GM21737 (cell line): ENCODE data around the gene CHTF18.
"Not testable (repeated sequence)": the region's sequence is repeated elsewhere in the genome, so short reads cannot be mapped to it uniquely, and the experiment has no call there.

ENCODE experiments used
- ATAC-seq: cut with Tn5 transposase; IDR thresholded peaks from one replicate; pipeline ENCODE4 v1.9.1; 2021; ENCODE audit warnings: mild to moderate bottlenecking, moderate library complexity; ENCODE audit not compliant: unreplicated experiment

CHTF18 gene

DNA sequence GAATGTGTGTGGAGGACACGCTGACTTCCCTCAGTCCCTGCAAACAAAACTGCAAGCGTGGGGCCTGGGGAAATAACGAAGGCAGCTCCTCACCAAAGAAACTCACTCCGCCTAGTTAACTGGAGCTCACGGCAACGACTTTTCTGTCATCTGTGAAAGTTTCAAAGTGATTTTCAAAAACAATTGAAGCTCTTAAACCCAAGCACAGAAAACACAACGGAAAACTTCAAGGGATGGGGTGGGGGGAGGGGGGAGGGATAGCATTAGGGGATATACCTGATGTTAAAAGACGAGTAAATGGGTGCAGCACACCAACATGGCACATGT is 15.3 kb downstream of the CHTF18 start:
- no peak for ATAC-seq

- ATAC-seq = no peak
These were observed 16.0 kb downstream of the CHTF18 start for GRCh38 chr16:804193-805048.

GRCh38 chr16:805474-805873 is 17.1 kb downstream of the CHTF18 start:
- no peak for ATAC-seq

GRCh38 chr16:807347-808084 is 19.1 kb downstream of the CHTF18 start:
- peak; percentile 85 for ATAC-seq

GRCh38 chr16:808085-808386 is 19.6 kb downstream of the CHTF18 start:
- ATAC-seq = no peak

GRCh38 chr16:813204-813915 is 24.9 kb downstream of the CHTF18 start:
- no peak for ATAC-seq

DNA sequence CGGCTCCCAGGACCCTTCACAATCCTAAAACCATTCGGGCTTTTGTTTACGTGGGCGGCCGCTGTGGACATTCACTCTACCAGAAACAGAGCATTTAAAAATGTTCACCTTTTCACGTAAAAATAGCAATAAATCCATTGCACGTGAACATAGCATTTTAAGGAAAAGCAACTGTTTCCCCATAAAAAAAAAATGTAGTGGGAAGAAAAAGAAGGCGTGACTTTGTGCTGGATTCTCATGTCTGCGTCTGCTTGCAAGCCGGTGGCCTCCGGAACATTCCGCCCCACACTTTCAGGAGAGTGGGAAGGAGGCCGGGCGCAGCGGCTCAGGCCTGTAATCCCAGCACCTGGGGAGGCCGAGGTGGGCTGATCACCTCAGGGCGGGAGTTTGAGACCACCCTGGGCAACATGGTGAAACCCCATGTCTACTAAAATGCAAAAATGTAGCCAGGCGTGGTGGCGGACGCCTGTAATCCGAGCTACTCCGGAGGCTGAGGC is 25.5 kb downstream of the CHTF18 start:
- ATAC-seq = no peak

GRCh38 chr16:814974-815373 is 26.6 kb downstream of the CHTF18 start:
- no peak for ATAC-seq

- ATAC-seq = no peak
These were observed 27.4 kb downstream of the CHTF18 start for GRCh38 chr16:815861-816260.

DNA sequence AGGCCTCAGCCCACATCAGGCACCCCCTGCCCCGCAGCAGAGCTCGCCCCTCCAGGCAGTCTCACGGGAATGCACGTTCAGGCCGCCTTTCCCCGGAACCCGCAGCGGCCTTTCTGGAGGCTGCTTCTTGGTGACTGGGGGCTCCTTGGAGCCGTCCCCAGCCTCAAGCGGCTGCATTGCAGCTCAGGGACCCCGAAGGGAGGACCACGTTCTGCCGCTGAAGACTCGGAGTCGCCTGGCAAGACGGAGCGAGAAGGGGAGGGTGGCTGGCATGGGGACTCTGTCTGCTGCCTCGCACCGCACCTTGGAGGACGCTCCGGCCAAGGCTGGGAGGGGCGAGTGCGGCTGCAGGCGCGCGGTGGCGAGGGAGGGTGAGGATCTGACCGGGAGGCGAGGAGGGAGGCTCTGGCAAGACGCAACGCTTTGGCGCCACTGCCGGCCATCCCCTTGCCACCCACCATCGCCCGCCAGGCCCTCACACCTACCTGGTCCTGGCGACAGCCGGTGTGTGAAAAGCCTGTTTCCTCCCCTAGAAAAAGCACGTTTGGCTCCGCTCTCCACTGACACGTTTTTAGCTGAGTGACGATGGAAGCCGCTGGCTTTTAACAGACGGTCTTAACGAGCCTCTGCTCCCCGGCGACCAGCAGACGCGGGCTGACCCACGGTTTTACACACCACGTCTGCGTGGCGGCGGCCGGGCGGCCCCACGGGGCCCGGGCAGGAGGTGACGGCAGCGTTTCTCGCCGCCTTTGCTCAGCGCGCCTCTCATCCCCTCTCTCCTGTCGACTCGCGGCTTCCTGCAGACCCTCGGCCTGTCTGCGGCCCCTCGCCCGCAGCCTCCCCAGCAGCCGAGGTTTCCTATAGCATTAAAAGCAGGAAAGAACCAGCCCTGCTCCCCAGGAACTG is 28.8 kb downstream of the CHTF18 start:
- ATAC-seq = no peak

DNA sequence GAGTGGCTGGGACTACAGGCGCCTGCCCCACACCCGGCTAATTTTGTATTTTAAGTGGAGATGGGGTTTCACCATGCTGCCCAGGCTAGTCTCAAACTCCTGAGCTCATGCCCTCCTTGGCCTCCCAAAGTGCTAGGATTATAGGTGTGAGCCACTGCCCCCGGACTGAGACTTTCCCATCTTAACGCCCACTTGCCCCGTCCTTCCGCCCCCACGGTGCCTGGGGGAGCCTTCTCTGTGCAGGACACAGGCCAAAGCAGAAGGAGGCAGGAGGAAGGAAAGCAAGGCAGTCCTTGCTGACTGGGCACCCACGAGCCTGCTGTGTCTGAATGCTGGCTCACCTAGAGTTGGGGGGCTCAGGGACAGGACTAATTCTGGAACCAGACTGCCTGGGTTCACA is 29.7 kb downstream of the CHTF18 start:
- no peak for ATAC-seq

DNA sequence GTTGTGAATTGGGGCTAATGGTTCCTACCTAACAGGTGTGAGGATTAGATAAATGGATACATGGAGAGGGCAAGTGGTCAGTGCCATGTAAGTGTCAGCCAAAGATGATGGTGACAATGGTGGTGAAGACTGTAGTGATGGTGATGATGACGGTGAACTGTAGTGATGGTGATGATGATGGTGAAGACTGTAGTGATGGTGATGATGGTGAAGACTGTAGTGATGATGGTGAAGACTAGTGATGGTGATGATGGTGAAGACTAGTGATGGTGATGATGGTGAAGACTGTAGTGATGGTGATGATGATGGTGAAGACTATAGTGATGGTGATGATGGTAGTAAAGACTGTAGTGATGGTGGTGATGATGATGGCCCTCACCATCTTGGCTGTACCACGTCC is 30.2 kb downstream of the CHTF18 start:
- ATAC-seq = no peak

DNA sequence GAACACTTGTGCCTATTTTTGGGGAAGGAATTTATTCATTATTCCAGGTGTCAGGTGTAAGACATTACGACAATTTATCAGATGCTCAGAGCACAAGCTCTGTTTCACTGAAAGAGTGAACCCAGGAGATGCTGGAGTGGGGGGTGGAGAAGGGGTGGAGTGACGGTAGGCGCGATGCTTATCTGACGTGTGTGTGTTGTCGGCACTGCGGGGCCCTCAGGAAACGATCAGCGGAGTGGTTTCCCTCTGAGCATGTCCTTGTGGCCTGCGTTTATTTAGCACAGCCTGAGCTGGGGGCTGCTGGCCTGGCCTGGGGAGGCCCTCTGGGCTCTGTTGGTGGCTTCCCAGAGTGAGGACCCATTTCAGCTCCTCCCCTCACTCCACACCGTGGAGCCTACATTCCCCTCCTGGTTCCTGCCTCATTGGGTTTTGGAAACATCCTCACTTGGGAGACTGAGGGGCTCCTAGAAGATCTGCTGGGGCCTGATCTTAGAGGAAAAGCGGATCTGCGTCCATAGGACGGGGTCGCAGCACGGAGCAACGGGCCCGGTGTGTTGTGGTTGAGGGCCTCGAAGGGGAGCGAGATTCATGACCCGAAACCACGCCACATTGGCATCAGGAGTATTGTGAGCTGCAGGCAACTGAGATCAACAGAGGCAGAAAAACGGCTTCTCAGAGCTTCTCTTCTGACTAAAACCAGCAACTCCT is 31.1 kb downstream of the CHTF18 start:
- ATAC-seq = no peak

GRCh38 chr16:820044-820408 is 31.6 kb downstream of the CHTF18 start:
- ATAC-seq = not testable (repeated sequence)

DNA sequence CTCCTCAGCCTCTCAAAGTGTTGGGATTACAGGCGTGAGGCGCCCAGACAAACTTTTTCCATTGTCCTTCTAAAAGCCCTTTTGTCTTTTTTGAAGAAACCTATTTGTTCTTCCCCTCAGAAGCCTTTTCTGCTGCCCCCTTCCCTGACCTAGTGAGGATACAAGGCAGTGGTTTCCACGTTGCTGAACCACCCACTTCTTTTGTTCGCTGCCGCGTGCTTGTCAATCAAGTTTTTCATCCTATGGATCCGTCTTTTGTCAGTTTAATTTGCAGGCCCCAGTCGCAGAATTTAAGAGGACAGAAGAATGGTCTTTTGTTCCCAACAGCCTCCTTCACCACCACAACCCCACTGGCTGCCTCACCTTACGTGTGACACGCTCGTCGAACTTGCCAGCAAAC is 32.3 kb downstream of the CHTF18 start:
- ATAC-seq = no peak

DNA sequence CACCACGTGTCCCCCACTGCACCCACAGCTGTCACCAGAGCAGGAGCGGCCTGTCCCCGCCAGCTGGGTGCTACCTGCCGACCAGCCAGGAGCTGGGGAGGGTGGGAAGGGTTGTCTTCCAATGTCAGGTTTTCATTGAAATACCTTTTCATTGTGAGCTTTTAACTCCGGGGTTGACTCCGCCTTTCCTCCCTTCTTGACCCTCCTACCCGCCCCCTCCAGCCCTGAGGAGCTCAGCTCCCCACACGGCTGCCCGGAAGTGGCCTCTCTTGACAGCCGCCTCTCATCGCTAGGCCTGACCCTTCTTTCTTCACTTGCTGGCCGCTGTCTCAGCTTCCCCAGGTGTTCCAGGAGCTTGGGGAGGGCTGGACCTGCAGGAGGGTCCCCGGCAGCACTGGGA is 33.3 kb downstream of the CHTF18 start:
- ATAC-seq = no peak

GRCh38 chr16:822174-822908 is 33.9 kb downstream of the CHTF18 start:
- no peak for ATAC-seq

DNA sequence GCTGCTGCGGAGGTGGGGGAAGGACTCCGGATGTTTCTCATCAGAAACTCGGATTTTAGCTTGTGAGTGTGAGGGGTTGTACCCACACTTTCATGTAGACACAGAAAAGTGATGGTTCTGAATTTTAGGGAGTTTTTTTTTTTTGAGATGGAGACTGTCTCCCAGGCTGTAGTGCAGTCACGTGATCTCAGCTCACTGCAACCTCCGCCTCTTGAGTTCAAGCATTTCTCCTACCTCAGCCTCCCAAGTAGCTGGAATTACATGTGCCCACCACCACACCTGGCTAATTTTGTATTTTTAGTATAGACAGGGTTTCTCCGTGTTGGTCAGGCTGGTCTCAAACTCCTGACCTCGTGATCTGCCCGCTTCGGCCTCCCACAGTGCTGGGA is 34.5 kb downstream of the CHTF18 start:
- ATAC-seq = no peak

DNA sequence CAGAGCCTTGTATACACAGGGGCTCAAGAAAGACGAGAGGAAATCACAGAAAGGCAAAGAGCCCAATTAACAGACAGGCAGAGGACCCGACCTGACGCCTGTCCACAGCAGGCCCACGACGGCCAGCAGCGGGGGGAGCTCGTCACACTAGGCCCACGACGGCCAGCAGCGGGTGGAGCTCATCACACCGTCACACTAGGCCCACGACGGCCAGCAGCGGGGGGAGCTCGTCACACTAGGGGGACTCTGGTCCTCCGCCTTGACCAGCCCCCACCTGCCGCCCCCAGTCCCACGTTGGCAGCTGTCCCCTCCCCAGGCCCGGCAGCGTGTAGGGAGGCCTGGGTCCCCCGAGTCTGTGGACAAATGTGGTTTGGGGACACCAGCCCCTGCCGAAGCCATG is 35.8 kb downstream of the CHTF18 start:
- no peak for ATAC-seq

DNA sequence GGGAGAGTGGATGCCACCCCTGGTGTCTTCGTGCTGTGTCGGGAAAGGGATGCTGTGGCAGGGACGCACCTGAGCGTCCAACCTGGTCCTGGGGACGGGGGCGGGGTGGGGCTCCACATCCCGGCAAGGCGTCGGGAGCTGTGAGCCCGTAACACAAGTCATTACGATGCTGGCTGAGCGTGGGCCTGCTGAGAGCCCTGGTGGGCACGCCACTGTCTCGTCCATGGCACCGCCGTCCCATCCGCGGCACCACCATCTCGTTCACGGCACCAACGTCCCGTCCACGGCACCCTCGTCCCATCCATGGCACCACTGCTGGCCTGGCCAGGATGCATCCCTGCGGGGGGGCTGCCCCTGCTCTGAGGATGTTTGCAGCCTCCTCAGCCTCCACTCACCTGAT is 36.2 kb downstream of the CHTF18 start:
- no peak for ATAC-seq
